Smooth muscle cell (in vitro differentiated cells): ENCODE data around the gene MACF1. TPM values are rescaled to one million over a fixed set of nuclear protein-coding genes. Genes with fewer than 3 reads are reported as not detected.

Experiments
- DNase-seq: peaks from one replicate; lab custom pipeline; 2025; ENCODE audit not compliant: unreplicated experiment; lab: John Stamatoyannopoulos, UW
- H2AFZ ChIP-seq: fragments of 200-600 bp; sonication (generic); 2 replicates; pipeline ENCODE4 v1.6.0; 2016; ENCODE audit warnings: antibody characterized with exemption, low read depth, mild to moderate bottlenecking
- H3F3A ChIP-seq: fragments of 200-600 bp; sonication (generic); 2 replicates; pipeline ENCODE4 v1.6.0; 2017; ENCODE audit warnings: antibody characterized with exemption, low read depth
- H3K27ac ChIP-seq: fragments of 200-600 bp; sonication (generic); 2 replicates; pipeline ENCODE4 v1.5.1; 2016; ENCODE audit warnings: low read depth, mild to moderate bottlenecking
- H3K27me3 ChIP-seq: fragments of 200-600 bp; sonication (generic); 2 replicates; pipeline ENCODE4 v1.6.1; 2016; ENCODE audit warnings: low read depth, mild to moderate bottlenecking
- H3K36me3 ChIP-seq: fragments of 200-600 bp; sonication (generic); 2 replicates; pipeline ENCODE4 v1.5.1; 2016; ENCODE audit warnings: low read depth
- H3K4me1 ChIP-seq: fragments of 200-600 bp; sonication (generic); 2 replicates; pipeline ENCODE4 v1.5.1; 2016; ENCODE audit warnings: low read depth
- H3K4me2 ChIP-seq: fragments of 200-600 bp; sonication (generic); 2 replicates; pipeline ENCODE4 v1.6.0; 2016; ENCODE audit warnings: mild to moderate bottlenecking
- H3K4me3 ChIP-seq: fragments of 200-600 bp; sonication (generic); 2 replicates; pipeline ENCODE4 v1.5.1; 2016; ENCODE audit warnings: mild to moderate bottlenecking
- H3K79me2 ChIP-seq: fragments of 200-600 bp; sonication (generic); 2 replicates; pipeline ENCODE4 v1.6.0; 2016; ENCODE audit warnings: low read depth, mild to moderate bottlenecking
- H3K9ac ChIP-seq: fragments of 200-600 bp; sonication (generic); 2 replicates; pipeline ENCODE4 v1.6.0; 2016; ENCODE audit warnings: low read depth
- H3K9me3 ChIP-seq: fragments of 200-600 bp; sonication (generic); replicated peaks from 2 replicates; pipeline ENCODE4 v1.5.1; 2016; ENCODE audit warnings: low read depth
- H4K20me1 ChIP-seq: fragments of 200-600 bp; sonication (generic); 2 replicates; pipeline ENCODE4 v1.6.0; 2016; ENCODE audit warnings: low read depth
- WGBS: methylation state at CpG from one replicate; pipeline ENCODE4 v1.1.7; 2016; ENCODE audit warnings: low lambda C conversion rate; 5-methylcytosine and 5-hydroxymethylcytosine counted together
- polyA plus RNA-seq: library from polyadenylated mRNA; unstranded; fragments of >200 nt; fragmentation: Nextera tagmentation; extraction: Ambion mirVana; gene quantifications from 2 replicates; pipeline ENCODE4 v1.2.1, GENCODE V29; 2016
- total RNA-seq: library from RNA; depleted of rRNA; stranded (reverse); fragments of >200 nt; gene quantifications from 2 replicates; pipeline ENCODE4 v1.2.3, GENCODE V29; 2014
- TF ChIP-seq, protein P1 (sequence below): fragments of 200-600 bp; sonication (generic); IDR thresholded peaks from 2 replicates; pipeline ENCODE4 v1.5.1; 2017; ENCODE audit warnings: borderline replicate concordance, mild to moderate bottlenecking, antibody characterized with exemption; ENCODE audit not compliant: insufficient read depth, poor library complexity, severe bottlenecking

Gene MACF1
- total and polyA plus RNA-seq, 2 experiments from 2014 or later: 36.9 to 195 TPM

DNA sequence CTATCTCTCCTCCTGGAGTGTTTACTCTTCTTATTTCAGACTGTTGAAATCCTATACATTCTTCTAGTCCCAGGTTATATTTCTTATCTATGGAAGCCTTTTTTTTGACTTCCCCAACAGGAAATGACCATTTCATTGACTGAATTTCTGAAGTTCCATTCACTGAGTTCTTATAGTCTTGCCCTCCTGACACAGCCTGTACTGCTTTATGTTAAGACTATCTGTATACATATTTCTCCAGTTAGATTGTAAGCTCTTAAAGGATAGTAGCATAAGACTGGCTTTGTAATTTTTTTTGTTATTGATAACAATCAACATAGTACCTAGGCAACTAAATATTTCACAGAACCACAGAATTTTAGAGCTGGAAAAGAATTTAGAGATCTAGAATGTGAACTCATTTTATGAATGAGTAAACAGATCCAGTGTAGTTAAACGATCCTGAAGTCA is 14.9 kb upstream of the MACF1 start:
- Histone ChIP-seq H4K20me1 (peaks cover 2% of the 10 kb centered on the region), H3K79me2 (peaks cover 64% of the 10 kb centered on the region), H3K36me3 (no peaks in the 10 kb centered on the region), H3K27me3 (no peaks in the 10 kb centered on the region), H3K4me1 (peaks cover 35% of the 10 kb centered on the region), H3K9me3 (no peaks in the 10 kb centered on the region), H3K4me3 (no peak overlapping the region), H3F3A (peaks cover 31% of the 10 kb centered on the region), H3K4me2 (peak overlapping the region; percentile 14), H2AFZ (no peak overlapping the region), H3K9ac (peak overlapping the region; percentile 56), H3K27ac (peak overlapping the region; percentile 98)
- WGBS: 17% methylated on average over 1 of the region's 1 CpG
- no peak for DNase-seq
- TF ChIP-seq, protein P1, sequence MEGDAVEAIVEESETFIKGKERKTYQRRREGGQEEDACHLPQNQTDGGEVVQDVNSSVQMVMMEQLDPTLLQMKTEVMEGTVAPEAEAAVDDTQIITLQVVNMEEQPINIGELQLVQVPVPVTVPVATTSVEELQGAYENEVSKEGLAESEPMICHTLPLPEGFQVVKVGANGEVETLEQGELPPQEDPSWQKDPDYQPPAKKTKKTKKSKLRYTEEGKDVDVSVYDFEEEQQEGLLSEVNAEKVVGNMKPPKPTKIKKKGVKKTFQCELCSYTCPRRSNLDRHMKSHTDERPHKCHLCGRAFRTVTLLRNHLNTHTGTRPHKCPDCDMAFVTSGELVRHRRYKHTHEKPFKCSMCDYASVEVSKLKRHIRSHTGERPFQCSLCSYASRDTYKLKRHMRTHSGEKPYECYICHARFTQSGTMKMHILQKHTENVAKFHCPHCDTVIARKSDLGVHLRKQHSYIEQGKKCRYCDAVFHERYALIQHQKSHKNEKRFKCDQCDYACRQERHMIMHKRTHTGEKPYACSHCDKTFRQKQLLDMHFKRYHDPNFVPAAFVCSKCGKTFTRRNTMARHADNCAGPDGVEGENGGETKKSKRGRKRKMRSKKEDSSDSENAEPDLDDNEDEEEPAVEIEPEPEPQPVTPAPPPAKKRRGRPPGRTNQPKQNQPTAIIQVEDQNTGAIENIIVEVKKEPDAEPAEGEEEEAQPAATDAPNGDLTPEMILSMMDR: no peak

DNA sequence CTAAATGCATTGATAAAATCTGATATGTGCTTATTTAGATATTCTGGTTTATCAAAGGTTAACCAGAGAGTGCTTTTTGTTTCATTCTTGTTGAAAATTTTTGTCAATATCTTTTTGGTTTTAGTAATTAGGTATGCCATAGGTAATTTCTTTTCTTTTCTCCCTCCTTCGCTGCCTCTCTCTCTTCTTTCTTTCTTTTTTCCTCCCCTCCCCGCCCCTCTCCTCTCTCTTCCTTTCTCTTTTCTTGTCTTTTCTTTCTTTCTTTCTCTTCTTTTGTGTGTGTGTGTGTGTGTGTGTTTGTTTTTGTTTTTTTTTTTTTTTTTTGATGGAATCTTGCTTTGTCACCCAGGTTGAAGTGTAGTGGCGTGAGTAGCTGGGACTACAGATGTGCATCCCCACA is 14.4 kb upstream of the MACF1 start:
- Histone ChIP-seq H3K27me3 (no peaks in the 10 kb centered on the region), H3K9ac (peak overlapping the region; percentile 56), H2AFZ (no peak overlapping the region), H3K9me3 (no peaks in the 10 kb centered on the region), H3K27ac (peak overlapping the region; percentile 98), H3K4me1 (peaks cover 37% of the 10 kb centered on the region), H3F3A (peaks cover 32% of the 10 kb centered on the region), H3K4me3 (no peak overlapping the region), H4K20me1 (no peaks in the 10 kb centered on the region), H3K36me3 (no peaks in the 10 kb centered on the region), H3K79me2 (peaks cover 66% of the 10 kb centered on the region), H3K4me2 (peak overlapping the region; percentile 14)
- WGBS: 78% methylated on average over 3 of the region's 3 CpGs
- TF ChIP-seq, protein P1: no peak
- DNase-seq: no peak

DNA sequence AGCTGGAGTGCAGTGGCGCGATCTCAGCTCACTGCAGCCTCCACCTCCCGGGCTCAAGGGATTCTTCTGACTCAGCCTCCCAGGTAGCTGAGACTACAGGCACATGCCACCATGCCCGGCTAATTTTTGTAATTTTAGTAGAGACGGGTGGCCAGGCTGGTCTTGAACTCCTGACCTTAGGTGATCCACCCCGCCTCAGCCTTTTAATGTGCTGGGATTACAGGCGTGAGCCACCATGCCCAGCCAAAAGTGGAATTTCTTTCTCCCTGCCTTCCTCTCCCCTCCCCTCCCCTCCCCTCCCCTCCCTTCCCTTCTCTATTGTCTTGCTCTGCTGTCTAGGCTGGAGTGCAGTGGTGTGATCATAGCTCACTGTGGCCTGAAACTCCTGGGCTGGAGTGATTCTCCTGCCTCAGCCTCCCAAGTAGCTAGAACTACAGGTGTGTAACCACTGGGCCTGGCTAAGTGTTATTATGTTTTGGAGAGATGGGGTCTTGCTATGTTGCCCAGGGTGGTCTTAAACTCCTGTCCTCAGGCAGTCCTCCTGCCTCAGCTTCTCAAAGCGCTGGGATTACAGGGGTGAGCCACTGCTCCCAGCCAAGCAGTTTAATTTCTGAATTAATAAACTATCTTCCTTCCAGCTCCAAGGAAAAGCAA is 10.0 kb upstream of the MACF1 start:
- DNase-seq: no peak
- Histone ChIP-seq H4K20me1 (no peaks in the 10 kb centered on the region), H3K79me2 (peaks cover 74% of the 10 kb centered on the region), H2AFZ (no peak overlapping the region), H3F3A (peaks cover 40% of the 10 kb centered on the region), H3K27me3 (no peaks in the 10 kb centered on the region), H3K4me3 (no peak overlapping the region), H3K9ac (no peak overlapping the region), H3K4me1 (peaks cover 46% of the 10 kb centered on the region), H3K4me2 (peak overlapping the region; percentile 44), H3K9me3 (no peaks in the 10 kb centered on the region), H3K27ac (peak overlapping the region; percentile 98), H3K36me3 (no peaks in the 10 kb centered on the region)
- WGBS: 82% methylated on average over 8 of the region's 8 CpGs
- TF ChIP-seq, protein P1: no peak
